Measurements from ENCODE around the gene PCBP4. TPM values are rescaled to one million over a fixed set of nuclear protein-coding genes. Genes with fewer than 3 reads are reported as not detected.

The PCBP4 gene
- total RNA-seq, 1 donor from 2014 or later: 37.1 TPM

DNA sequence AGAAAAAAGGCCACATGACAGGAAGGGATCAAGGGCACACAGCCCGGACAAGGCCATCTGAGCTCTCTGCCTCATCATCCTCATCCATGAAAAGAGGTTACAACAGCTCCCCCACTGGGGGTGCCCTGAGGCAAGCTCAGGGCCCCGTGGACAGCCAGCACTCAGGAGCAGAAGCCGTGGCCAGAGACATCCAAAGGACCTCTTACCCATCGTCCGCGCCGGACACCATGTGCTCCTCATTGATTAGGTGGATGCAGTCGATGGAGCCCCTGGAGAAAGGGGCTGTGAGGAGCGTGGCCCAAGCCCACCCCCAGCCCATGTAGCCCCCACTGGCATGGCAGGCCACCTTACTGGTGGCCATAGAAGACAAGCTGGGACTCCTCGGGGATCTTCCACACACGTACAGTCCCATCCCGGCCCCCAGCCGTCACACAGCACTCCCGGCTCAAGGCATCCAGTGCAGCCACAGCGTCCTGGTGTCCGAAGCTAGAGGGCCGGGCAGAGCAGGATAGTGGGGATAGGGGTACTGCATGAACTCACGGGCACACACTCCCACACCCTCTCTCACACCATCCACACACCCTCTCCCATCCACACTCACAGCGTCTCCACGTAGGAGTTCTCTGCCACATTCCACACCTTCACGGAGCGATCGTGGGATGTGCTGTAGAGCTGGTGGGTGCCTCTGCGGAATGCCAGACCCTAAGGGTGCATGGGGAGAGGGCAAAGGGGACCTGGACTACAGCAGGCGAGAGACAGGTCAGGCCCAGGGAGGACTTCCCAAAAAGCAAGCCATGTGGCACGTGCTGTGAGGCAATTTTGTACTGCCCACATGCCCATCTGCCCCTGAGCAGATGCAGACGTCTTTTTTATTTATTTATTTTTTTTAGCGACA lies 32.0 kb downstream of the PCBP4 start:
- DNase-seq (peak; percentile 57), ATAC-seq (no peak)
- Histone ChIP-seq H3K4me3 (no peak overlapping the region), H3K36me3 (peaks cover 66% of the 10 kb centered on the region), H3K9me3 (no peaks in the 10 kb centered on the region), H3K27me3 (no peaks in the 10 kb centered on the region), H3K4me1 (peaks cover 5% of the 10 kb centered on the region), H3K27ac (no peak overlapping the region)
- TF ChIP-seq CTCF (IDR thresholded peaks at IDR 0.05): no peak
- intact Hi-C loops (cut with DNase I): no loop called here

- ATAC-seq (no peak), DNase-seq (peak; percentile 50)
- TF ChIP-seq CTCF (IDR thresholded peaks at IDR 0.05): no peak
- no peak overlapping the region for H3K27ac ChIP-seq
- no peaks in the 10 kb centered on the region for H3K9me3 ChIP-seq
- no peaks in the 10 kb centered on the region for H3K4me1 ChIP-seq
- H3K36me3 ChIP-seq: peaks cover 66% of the 10 kb centered on the region
- H3K27me3 ChIP-seq: no peaks in the 10 kb centered on the region
- H3K4me3 ChIP-seq: no peak overlapping the region
- intact Hi-C loops (cut with DNase I): no loop called here
These were observed 33.0 kb downstream of the PCBP4 start for GRCh38 chr3:51934139-51934850.

DNA sequence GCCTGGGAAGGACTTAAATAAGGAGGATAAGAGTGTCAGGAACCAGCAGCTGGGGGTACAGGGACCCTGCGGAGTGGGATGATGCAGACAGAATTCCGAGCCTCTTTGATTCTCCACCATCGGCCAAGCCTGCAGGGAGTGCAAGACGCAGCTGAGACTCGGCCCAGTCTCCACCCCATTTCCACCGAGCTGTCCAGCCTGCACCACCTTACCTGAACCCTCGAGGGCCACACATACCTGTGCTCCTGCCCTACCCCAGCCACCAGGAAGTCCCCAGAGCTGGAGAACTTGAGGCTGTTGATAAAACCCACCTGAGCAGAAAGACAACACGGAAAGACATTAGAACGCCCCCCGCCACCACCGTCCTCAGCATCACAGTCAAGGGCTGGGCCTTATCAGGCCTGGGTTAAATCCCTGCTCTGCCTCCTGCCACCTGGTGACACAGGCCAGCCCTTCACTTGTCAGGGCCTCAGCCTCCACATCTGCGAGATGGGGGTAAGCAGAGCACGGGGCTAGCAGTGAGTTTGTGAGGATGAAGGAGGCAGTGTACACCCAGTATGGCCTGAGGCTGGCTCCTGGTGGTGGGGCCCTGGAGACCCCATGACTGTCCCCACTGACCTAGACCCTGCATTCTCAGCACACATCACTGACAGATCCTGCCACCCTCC lies 33.6 kb downstream of the PCBP4 start:
- ATAC-seq (no peak), DNase-seq (no peak)
- Histone ChIP-seq H3K36me3 (peaks cover 61% of the 10 kb centered on the region), H3K4me3 (no peak overlapping the region), H3K27me3 (no peaks in the 10 kb centered on the region), H3K27ac (no peak overlapping the region), H3K9me3 (no peaks in the 10 kb centered on the region), H3K4me1 (no peaks in the 10 kb centered on the region)
- TF ChIP-seq CTCF (IDR thresholded peaks at IDR 0.05): no peak
- intact Hi-C loops (cut with DNase I): no loop called here

DNA sequence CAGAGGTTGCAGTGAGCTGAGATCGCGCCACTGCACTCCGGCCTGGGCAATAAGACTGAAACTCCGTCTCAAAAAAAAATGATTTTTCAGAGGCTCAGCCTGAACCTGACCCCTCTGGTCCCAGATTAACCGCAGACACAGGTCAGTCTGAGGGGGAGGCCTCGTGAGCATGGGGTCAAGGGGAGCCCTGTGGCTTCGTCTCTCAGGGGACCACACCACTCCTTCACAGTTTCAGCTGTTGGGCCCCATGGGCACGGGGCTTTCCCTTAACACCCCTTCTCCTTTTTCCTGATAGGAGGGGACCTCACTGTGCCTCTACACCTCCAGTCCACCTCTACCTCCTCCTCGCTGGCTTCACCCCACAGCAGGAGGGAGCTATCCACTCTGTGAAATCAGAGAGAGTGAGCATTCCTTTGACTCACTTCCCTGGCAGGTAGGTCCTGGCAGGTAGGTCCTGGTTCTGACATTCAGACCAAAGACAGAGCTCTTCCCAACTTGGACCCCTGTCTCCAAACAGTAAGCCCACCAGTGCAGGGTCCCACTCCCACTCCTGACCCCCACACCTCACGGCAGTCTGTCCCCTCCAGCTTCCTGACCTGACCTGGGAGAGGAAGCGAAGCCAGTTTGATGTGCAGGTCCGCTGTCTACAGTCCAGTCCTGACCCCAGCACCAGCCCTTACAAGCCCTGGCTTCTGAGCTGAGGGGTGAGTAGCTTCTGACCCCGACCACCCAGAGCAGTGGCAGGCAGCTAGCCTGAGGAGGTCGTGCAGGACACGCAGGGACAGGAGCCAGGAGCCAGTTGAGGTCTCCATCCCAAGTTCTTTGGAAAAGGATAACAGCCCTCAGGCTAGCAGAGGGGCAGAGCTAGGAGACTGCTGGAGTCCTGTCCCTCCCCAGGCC lies 34.5 kb downstream of the PCBP4 start:
- intact Hi-C loops (cut with DNase I): no loop called here
- DNase-seq: no peak

More for the DNA sequence above, 34.5 kb downstream of the PCBP4 start:
- H3K4me3 ChIP-seq: no peak overlapping the region
- no peak overlapping the region for H3K27ac ChIP-seq
- peaks cover 53% of the 10 kb centered on the region for H3K36me3 ChIP-seq
- ATAC-seq: no peak
- TF ChIP-seq CTCF (IDR thresholded peaks at IDR 0.05): no peak
- no peaks in the 10 kb centered on the region for H3K27me3 ChIP-seq
- H3K9me3 ChIP-seq: no peaks in the 10 kb centered on the region
- H3K4me1 ChIP-seq: no peaks in the 10 kb centered on the region
